ENCODE results near the gene GSTA4. TPM values are rescaled to one million over a fixed set of nuclear protein-coding genes. Genes with fewer than 3 reads are reported as not detected.

Gene GSTA4
- total RNA-seq, 1 donor from 2014 or later, result 72.4 TPM

DNA sequence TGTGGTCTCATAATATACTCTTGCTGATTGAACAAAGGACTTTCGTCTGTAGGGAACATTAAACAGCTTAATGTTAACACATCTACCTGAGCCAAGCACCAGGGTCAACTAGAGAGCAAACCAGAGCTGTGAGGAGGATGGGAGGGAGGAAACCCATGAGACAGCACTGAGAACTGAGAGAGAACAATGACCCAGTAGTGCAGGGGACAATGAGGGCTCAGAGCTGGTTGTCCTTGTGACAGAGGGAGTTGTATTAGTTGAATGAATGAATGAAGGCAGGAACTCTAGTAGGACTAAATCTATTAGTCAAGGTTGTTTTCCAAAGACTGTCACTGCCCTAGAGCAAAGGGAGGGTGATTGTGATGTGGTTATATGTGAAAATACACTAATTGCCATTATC is 28.2 kb upstream of the GSTA4 start:
- peaks cover 25% of the 10 kb centered on the region for H3K36me3 ChIP-seq
- TF ChIP-seq, protein P1, sequence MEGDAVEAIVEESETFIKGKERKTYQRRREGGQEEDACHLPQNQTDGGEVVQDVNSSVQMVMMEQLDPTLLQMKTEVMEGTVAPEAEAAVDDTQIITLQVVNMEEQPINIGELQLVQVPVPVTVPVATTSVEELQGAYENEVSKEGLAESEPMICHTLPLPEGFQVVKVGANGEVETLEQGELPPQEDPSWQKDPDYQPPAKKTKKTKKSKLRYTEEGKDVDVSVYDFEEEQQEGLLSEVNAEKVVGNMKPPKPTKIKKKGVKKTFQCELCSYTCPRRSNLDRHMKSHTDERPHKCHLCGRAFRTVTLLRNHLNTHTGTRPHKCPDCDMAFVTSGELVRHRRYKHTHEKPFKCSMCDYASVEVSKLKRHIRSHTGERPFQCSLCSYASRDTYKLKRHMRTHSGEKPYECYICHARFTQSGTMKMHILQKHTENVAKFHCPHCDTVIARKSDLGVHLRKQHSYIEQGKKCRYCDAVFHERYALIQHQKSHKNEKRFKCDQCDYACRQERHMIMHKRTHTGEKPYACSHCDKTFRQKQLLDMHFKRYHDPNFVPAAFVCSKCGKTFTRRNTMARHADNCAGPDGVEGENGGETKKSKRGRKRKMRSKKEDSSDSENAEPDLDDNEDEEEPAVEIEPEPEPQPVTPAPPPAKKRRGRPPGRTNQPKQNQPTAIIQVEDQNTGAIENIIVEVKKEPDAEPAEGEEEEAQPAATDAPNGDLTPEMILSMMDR (IDR thresholded peaks at IDR 0.05), result no peak
- intact Hi-C loops (cut with DNase I), result no loop called here
- no peak overlapping the region for H3K4me3 ChIP-seq
- ATAC-seq (no peak), DNase-seq (no peak)
- no peaks in the 10 kb centered on the region for H3K27me3 ChIP-seq
- no peaks in the 10 kb centered on the region for H3K4me1 ChIP-seq
- no peaks in the 10 kb centered on the region for H3K9me3 ChIP-seq
- no peak overlapping the region for H3K27ac ChIP-seq

DNA sequence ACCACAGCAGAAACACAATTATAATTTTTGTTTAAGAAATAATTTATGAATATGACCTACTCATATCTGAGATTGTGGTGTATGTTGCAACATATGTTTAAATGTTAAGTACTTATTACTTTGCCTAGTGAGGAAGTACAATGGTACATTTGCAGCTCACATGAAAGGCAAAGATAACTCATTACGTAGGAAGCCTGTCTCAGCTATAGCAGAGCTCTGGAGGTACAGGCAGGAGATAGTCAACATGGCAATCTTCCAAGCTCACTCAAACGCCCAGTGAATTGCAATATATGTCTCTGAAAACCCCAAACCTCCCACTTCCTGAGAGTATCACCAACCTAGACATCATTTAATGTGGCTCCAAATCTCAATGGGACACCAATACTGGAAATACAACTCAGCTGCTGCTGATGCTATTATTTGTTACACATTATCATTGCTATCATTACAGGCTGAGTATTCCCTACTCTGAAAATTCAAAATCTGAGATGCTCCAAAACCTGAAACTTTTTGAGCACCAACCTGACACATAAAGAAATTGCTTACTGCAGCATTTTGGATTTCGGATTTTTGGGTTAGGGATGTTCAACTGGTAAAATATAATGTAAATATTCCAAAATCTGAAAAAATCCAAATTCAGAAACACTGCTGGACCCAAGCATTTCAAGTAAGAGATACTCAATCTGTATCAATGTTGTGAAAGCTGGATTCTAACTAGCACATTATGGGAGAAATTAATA is 25.1 kb upstream of the GSTA4 start:
- intact Hi-C loops (cut with DNase I), result no loop called here

GRCh38 chr6:53018446-53018845 is 23.4 kb upstream of the GSTA4 start:
- TF ChIP-seq, protein P1 (IDR thresholded peaks at IDR 0.05), result no peak
- no peak overlapping the region for H3K4me3 ChIP-seq
- H3K36me3 ChIP-seq, result peaks cover 51% of the 10 kb centered on the region
- ATAC-seq (no peak), DNase-seq (no peak)
- intact Hi-C loops (cut with DNase I), result no loop called here
- no peaks in the 10 kb centered on the region for H3K27me3 ChIP-seq
- no peak overlapping the region for H3K27ac ChIP-seq
- no peaks in the 10 kb centered on the region for H3K9me3 ChIP-seq
- peaks cover 6% of the 10 kb centered on the region for H3K4me1 ChIP-seq

More for the DNA sequence above, 25.1 kb upstream of the GSTA4 start:
- no peaks in the 10 kb centered on the region for H3K9me3 ChIP-seq
- no peak for ATAC-seq
- peaks cover 3% of the 10 kb centered on the region for H3K4me1 ChIP-seq
- no peak overlapping the region for H3K4me3 ChIP-seq
- no peak overlapping the region for H3K27ac ChIP-seq
- TF ChIP-seq, protein P1 (IDR thresholded peaks at IDR 0.05), result no peak
- H3K27me3 ChIP-seq, result no peaks in the 10 kb centered on the region
- peaks cover 39% of the 10 kb centered on the region for H3K36me3 ChIP-seq
- no peak for DNase-seq

DNA sequence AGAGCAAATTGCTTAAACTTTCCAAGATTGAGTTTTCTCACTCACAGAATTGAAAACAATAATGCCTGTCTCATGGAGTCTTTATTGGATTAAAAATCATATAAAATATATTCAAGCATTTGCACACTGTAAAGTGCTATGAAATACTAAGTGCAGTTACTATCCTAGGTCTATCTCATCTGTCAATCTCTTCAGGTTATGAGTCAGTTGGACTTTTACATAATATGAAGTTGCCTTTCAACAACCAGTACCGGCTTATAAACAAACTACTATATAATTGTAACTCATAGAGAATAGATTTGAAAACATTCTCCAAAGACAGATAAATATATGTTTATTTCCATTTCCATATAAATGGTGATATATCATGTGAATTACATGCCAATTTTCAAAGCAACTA is 20.4 kb upstream of the GSTA4 start:
- no peaks in the 10 kb centered on the region for H3K9me3 ChIP-seq
- H3K4me1 ChIP-seq, result peaks cover 6% of the 10 kb centered on the region
- no peak overlapping the region for H3K4me3 ChIP-seq
- DNase-seq (no peak), ATAC-seq (no peak)
- H3K27ac ChIP-seq, result no peak overlapping the region
- H3K36me3 ChIP-seq, result peaks cover 80% of the 10 kb centered on the region
- no peaks in the 10 kb centered on the region for H3K27me3 ChIP-seq
- intact Hi-C loops (cut with DNase I), result no loop called here
- TF ChIP-seq, protein P1 (IDR thresholded peaks at IDR 0.05), result no peak

- H3K4me3 ChIP-seq, result no peak overlapping the region
- intact Hi-C loops (cut with DNase I), result no loop called here
- no peaks in the 10 kb centered on the region for H3K9me3 ChIP-seq
- peaks cover 6% of the 10 kb centered on the region for H3K4me1 ChIP-seq
- TF ChIP-seq, protein P1 (IDR thresholded peaks at IDR 0.05), result no peak
- DNase-seq (no peak), ATAC-seq (no peak)
- peak overlapping the region; percentile 74 for H3K27ac ChIP-seq
- peaks cover 86% of the 10 kb centered on the region for H3K36me3 ChIP-seq
- H3K27me3 ChIP-seq, result no peaks in the 10 kb centered on the region
Observed at GRCh38 chr6:53014744-53015143, 19.7 kb upstream of the GSTA4 start.
